GM21515 (cell line): Measurements from ENCODE around the gene EXPH5.
A peak's percentile ranks its signal among the peaks of the same experiment; 100 is the strongest.

Experiments
- ATAC-seq: cut with Tn5 transposase; IDR thresholded peaks from one replicate; pipeline ENCODE4 v1.9.1; 2021; ENCODE audit not compliant: unreplicated experiment

The EXPH5 gene

DNA sequence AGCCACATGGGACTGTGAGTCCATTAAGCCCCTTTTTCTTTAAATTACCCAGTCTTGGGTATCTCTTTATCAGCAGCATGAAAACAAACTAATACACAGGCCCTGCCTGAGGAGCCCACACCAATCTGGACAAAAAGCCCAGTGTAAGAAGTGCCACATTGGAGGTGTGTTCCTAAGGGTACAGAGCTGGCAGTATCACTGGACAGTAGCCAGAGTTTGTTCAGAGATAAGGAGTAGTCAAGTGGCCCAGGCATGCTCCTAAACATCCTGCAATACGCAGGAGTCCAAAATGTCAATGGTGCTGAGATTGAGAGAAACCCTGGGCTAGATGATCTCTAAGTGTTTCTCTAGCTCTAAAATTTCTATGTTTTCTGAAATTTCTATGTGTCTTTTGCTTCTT is 68.4 kb downstream of the EXPH5 start:
- ATAC-seq: no peak

- ATAC-seq: no peak
Measured at GRCh38 chr11:108524422-108524821, 69.1 kb downstream of the EXPH5 start.

DNA sequence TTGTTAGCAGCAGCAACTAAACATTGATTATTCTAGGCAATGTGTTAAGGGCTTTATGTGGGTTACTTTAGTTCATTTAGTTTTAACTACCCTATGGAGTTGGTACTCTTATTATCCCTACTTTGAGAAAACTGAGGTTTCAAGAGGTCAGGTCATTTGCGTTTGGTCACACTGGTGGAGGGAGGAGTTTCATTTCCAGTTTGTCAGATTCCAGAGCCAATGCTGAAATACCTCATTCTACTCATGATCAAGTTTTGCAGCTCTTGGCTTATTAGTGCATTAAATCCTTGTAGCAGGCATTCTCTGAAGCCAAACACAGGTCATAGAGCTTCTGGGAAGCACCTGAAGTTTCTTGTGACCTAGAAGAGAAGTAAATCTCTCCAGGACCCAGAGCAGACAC is 71.2 kb downstream of the EXPH5 start:
- ATAC-seq: no peak

GRCh38 chr11:108518581-108518980 is 75.0 kb downstream of the EXPH5 start:
- no peak for ATAC-seq

GRCh38 chr11:108516125-108516524 is 77.4 kb downstream of the EXPH5 start:
- no peak for ATAC-seq

DNA sequence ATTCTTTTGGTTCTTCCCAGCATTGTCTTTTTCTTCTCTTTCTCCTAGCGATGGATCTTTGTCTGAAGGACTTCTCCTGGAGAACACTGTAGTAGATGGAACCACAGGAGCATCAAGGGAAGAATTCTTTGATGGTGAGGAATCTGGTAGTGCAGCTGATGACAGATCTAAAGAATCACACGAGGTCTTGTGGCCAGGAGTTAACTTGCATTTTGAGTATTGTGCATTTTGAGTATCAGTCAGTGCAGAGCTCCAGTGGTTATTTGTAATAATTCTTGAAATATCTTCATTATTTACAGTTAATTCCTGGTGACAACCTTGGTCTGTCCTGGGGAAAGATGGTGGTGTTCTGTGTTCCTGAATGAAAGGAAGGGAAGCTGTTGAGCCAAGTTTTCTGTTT is 80.9 kb downstream of the EXPH5 start:
- ATAC-seq: no peak

- ATAC-seq: no peak
Measured at GRCh38 chr11:108511851-108512474, 81.6 kb downstream of the EXPH5 start.

DNA sequence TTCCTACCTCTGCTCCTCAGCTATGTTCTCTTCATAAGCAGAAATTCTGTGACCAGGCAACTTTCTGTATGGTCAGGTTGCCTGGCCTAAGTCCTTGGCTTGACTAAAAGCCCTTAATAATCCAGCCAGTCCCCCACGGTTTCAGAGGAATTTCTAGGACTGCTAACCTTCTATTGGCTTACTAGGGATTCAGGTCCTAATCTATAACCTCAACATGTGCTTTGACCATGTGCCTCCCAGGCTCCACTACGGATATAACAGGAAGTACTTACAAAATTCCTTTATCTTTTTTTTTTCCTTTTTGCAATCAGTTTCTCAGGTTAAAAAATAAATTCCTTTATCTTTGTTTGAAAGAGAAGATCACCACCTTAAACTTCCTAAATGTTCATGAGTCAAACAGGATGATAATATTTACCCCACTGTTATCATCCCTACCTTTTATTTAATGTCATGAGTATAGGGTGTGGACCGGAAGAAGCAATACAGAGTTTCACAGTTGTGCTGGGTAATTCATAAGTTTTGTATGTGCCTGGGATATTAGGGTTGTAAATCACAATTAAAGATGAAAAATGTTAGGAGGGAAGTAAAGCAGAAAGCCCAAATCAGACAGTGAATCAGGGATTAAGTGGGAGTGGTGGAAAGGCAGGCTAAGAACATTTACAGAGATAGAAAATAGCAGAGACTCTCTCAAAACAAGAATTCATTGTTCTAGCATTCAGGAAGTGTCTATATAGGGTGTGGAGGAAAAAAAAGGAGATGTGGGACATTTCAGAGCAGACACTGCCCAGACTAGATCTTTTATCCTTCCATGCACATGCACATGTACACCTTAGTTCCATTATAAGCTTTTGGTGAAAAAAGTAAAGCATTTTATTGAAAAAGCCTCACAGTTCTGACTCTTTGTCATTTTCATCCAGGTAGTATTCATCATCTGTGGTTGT is 84.6 kb downstream of the EXPH5 start:
- no peak for ATAC-seq

GRCh38 chr11:108501396-108501795 is 92.2 kb downstream of the EXPH5 start:
- ATAC-seq: no peak

DNA sequence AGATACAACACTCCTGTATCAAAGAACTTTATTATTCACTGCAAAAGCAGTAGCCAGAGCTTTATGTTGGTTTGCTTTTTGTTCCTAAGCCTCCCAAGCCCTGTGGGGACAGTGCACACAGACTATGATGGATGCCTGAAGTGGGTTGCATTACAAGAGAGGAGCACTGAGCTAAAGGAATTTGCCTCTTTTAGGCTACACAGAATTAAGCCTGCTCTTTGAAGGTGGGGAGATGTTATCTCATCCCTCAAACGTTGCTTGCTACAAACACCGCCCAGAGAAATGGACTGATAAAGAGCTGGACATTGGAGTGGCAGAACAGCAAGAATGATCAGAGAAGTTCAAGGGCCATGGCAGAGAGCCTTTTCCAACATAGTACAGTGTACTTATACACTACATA is 92.8 kb downstream of the EXPH5 start:
- no peak for ATAC-seq

DNA sequence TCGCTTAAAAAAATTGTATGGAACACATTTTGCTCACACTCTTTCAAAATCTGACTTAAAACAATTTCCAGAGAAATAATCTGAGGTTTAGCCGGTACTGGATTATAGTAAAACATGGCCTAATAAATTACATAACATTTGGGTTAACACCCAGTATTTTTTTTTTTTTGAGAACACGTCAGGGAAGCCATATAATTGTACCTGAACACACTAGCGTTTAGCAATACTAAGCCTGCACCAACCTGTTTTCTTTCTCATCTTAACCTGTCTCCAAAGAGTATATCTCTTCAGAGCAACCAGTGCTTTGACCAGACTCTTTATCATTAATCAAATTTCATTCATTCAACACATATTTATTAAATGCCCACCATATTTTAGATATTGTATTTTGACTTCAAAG is 93.4 kb downstream of the EXPH5 start:
- ATAC-seq: no peak

GRCh38 chr11:108498816-108499408 is 94.7 kb downstream of the EXPH5 start:
- ATAC-seq: no peak

- ATAC-seq: peak; percentile 58
Measured at GRCh38 chr11:108498046-108498815, 95.3 kb downstream of the EXPH5 start, which contains the start of gene POGLUT3. Gene POGLUT3 (minus strand): TSS chr11:108498384. CDS start chr11:108498366, 18 bp downstream.

GRCh38 chr11:108497317-108498045 is 96.1 kb downstream of the EXPH5 start:
- peak; percentile 56 for ATAC-seq

DNA sequence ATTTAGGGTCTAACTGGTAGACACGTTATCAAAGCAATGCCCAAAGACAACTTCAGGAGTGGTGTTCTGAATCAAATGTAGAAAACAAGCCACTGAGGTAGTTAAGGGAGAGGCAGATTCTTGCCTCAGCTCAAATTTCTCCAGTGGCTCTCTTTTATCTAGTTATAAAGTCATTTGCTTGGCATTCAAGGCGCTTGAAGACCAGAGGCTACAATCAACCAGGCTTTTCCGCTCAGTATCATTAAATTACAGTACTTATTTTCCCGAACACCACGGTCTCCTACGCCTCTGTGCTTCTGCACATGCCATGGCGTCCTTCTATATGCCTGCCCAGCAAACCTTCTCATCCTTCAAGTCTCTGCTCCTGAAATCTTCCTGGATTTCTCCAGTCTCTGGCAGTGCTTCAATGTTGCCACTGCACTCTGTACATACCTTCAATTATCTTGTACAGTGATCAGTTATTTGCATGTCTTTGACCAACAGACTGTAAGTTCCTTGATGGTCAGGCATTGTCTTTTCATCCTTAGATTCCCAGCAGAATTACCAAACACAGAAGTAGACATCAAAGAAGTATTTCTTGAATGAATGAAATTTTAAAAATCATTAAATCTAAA is 96.8 kb downstream of the EXPH5 start:
- ATAC-seq: no peak

GRCh38 chr11:108495326-108495725 is 98.2 kb downstream of the EXPH5 start:
- ATAC-seq: no peak

GRCh38 chr11:108494182-108494581 is 99.4 kb downstream of the EXPH5 start:
- ATAC-seq: no peak

DNA sequence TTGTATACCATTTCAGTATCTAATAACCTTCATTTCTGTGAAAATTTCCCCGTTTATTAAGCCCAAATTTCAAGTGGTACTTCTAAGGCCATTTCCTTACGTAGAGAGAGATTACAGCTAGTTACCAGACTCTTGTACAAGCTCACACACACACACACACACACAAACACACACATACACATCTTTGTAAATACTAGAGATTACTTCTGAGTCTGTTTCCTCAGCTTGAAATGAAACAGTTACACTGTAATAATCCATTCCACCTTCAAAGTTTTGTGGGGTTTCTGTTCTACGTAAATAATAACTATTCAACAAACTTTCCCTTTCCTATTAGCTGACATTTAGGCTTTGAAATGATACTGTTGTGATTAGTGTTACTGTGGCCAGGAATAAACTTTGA is 101.6 kb downstream of the EXPH5 start:
- ATAC-seq: no peak

GRCh38 chr11:108486828-108487227 is 106.7 kb downstream of the EXPH5 start:
- ATAC-seq: no peak

DNA sequence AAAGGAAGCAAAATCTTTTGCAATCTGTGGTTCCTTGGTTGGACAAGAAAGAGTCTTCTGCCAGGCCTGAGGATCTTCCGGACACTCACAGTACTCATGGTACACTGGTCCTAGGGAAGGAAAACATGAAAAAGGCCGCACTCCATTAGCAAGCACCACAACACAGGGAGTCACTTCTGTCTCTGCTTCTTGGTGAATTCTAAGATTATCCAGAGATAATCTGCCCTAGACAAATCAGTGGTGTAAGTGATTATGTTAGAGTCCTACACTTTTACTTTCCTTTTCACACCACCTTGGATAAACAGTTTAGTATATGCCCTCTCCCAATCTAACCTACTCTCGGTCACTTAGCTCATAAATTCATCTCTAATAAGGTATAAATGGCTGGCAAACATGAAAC is 107.2 kb downstream of the EXPH5 start:
- ATAC-seq: no peak
